ENCODE data around the gene HHIPL1. TPM values are rescaled to one million over a fixed set of nuclear protein-coding genes. Genes with fewer than 3 reads are reported as not detected.

Gene HHIPL1
- total RNA-seq, 1 experiment from 2014 or later, result 2.1 TPM

DNA sequence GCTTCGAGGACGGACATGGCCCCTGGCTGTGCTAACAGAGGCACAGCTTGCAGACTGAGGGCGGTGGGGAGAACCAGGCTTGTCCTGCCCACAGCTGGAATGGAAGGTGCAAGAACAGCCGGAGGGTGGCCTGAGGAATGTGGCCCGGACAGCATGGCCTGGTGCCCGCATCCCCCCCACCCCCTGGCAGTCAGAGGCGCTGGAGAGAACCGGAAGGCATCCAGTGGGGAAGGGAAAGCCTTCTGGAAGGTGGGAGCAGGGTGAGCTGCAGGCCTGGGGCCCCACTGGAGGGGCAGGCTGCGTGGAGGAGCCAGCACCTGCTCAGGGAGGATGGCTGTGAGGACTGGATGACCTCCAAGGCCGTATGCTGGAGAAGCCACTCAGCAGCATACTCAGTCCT lies 31.0 kb downstream of the HHIPL1 start:
- no peaks in the 10 kb centered on the region for H3K9me3 ChIP-seq (ENCODE audit: control insufficient read depth, insufficient read depth, low read depth, low read length)
- TF ChIP-seq TCF7L2 (IDR thresholded peaks at IDR 0.05; ENCODE audit: low read depth, low read length) (no peak), SIN3A (IDR thresholded peaks at IDR 0.05; ENCODE audit: borderline replicate concordance, insufficient read depth, low read depth, low read length) (no peak), POLR2AphosphoS5 (IDR thresholded peaks at IDR 0.05; ENCODE audit: low read depth, low read length) (no peak)
- TF ChIP-seq, protein P1, sequence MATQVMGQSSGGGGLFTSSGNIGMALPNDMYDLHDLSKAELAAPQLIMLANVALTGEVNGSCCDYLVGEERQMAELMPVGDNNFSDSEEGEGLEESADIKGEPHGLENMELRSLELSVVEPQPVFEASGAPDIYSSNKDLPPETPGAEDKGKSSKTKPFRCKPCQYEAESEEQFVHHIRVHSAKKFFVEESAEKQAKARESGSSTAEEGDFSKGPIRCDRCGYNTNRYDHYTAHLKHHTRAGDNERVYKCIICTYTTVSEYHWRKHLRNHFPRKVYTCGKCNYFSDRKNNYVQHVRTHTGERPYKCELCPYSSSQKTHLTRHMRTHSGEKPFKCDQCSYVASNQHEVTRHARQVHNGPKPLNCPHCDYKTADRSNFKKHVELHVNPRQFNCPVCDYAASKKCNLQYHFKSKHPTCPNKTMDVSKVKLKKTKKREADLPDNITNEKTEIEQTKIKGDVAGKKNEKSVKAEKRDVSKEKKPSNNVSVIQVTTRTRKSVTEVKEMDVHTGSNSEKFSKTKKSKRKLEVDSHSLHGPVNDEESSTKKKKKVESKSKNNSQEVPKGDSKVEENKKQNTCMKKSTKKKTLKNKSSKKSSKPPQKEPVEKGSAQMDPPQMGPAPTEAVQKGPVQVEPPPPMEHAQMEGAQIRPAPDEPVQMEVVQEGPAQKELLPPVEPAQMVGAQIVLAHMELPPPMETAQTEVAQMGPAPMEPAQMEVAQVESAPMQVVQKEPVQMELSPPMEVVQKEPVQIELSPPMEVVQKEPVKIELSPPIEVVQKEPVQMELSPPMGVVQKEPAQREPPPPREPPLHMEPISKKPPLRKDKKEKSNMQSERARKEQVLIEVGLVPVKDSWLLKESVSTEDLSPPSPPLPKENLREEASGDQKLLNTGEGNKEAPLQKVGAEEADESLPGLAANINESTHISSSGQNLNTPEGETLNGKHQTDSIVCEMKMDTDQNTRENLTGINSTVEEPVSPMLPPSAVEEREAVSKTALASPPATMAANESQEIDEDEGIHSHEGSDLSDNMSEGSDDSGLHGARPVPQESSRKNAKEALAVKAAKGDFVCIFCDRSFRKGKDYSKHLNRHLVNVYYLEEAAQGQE (IDR thresholded peaks at IDR 0.05; ENCODE audit: insufficient read depth in 1 of 2, low read depth in 2 of 2, low read length in 1 of 2), result no peak
- TF ChIP-seq, protein P2, sequence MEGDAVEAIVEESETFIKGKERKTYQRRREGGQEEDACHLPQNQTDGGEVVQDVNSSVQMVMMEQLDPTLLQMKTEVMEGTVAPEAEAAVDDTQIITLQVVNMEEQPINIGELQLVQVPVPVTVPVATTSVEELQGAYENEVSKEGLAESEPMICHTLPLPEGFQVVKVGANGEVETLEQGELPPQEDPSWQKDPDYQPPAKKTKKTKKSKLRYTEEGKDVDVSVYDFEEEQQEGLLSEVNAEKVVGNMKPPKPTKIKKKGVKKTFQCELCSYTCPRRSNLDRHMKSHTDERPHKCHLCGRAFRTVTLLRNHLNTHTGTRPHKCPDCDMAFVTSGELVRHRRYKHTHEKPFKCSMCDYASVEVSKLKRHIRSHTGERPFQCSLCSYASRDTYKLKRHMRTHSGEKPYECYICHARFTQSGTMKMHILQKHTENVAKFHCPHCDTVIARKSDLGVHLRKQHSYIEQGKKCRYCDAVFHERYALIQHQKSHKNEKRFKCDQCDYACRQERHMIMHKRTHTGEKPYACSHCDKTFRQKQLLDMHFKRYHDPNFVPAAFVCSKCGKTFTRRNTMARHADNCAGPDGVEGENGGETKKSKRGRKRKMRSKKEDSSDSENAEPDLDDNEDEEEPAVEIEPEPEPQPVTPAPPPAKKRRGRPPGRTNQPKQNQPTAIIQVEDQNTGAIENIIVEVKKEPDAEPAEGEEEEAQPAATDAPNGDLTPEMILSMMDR (IDR thresholded peaks at IDR 0.05), result no peak
- no peaks in the 10 kb centered on the region for H3K4me1 ChIP-seq (ENCODE audit: control insufficient read depth, insufficient read depth, low read length)
- H3K36me3 ChIP-seq (ENCODE audit: control insufficient read depth, insufficient read depth, low read length), result no peaks in the 10 kb centered on the region
- ATAC-seq (no peak), DNase-seq (ENCODE audit: low read depth, low spot score) (no peak)
- intact Hi-C loops (cut with micrococcal nuclease; ENCODE audit: unreplicated experiment) (no loop called here), in situ Hi-C loops (cut with HindIII; ENCODE audit: low pct_unique_long_range_greater_than_20kb, low sequenced_read_pairs) (no loop called here)
- no peaks in the 10 kb centered on the region for H3K27me3 ChIP-seq (ENCODE audit: control insufficient read depth, insufficient read depth, low read length)
- BruUV-seq (replicated peaks), result no TSS peak
- no peak overlapping the region for H3K27ac ChIP-seq (ENCODE audit: low read length)
- no peak overlapping the region for H3K4me3 ChIP-seq (ENCODE audit: low read depth in 2 of 2, low read length in 2 of 2)
- POLR2A ChIA-PET, result interaction anchor here (0.6 kb wide), 1 partner anchor 106 kb away, joined by 3 read pairs; no protein-coding TSS in a partner anchor
- CTCF ChIA-PET, result no interaction called here

DNA sequence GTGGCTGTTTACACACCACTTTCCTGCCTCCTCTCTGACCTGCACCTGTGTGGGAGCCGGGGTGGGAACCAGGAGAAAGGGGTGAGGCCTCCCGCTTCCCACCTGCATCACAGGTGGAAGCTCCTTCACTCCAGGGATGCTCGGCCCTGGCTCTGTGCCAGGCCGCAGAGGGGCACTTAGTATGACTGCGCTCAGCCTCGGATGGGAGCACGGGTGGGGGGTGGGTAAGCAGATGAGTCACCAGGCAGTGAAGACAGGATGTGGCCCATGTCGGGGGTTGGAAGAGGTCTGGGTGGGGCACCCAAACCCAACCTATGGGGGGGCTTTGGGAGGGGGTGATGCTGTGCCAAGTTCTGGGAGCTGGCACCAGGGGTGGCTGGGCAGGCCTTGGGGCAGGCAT lies 31.7 kb downstream of the HHIPL1 start:
- CTCF ChIA-PET, result interaction anchor here (0.6 kb wide), 1 partner anchor 122 kb away, joined by 6 read pairs; no protein-coding TSS in a partner anchor
- in situ Hi-C loops (cut with HindIII; ENCODE audit: low pct_unique_long_range_greater_than_20kb, low sequenced_read_pairs), result no loop called here

More for the DNA sequence above, 31.7 kb downstream of the HHIPL1 start:
- Histone ChIP-seq H3K4me3 (ENCODE audit: low read depth in 2 of 2, low read length in 2 of 2) (no peak overlapping the region), H3K27ac (ENCODE audit: low read length) (no peak overlapping the region), H3K9me3 (ENCODE audit: control insufficient read depth, insufficient read depth, low read depth, low read length) (no peaks in the 10 kb centered on the region), H3K27me3 (ENCODE audit: control insufficient read depth, insufficient read depth, low read length) (no peaks in the 10 kb centered on the region), H3K4me1 (ENCODE audit: control insufficient read depth, insufficient read depth, low read length) (no peaks in the 10 kb centered on the region), H3K36me3 (ENCODE audit: control insufficient read depth, insufficient read depth, low read length) (no peaks in the 10 kb centered on the region)
- intact Hi-C loops (cut with micrococcal nuclease; ENCODE audit: unreplicated experiment), result no loop called here
- ATAC-seq (no peak), DNase-seq (ENCODE audit: low read depth, low spot score) (no peak)
- TF ChIP-seq SIN3A (IDR thresholded peaks at IDR 0.05; ENCODE audit: borderline replicate concordance, insufficient read depth, low read depth, low read length) (no peak), TCF7L2 (IDR thresholded peaks at IDR 0.05; ENCODE audit: low read depth, low read length) (no peak), POLR2AphosphoS5 (IDR thresholded peaks at IDR 0.05; ENCODE audit: low read depth, low read length) (no peak)
- TF ChIP-seq, protein P1 (IDR thresholded peaks at IDR 0.05; ENCODE audit: insufficient read depth in 1 of 2, low read depth in 2 of 2, low read length in 1 of 2), result no peak
- TF ChIP-seq, protein P2 (IDR thresholded peaks at IDR 0.05), result no peak
- POLR2A ChIA-PET, result no interaction called here
- BruUV-seq (replicated peaks), result no TSS peak
